Measurements from ENCODE around the gene TRAF3IP3.
"Not testable (repeated sequence)": the region's sequence is repeated elsewhere in the genome, so short reads cannot be mapped to it uniquely, and the experiment has no call there.

Gene TRAF3IP3

GRCh38 chr1:209790286-209791193, 34.7 kb downstream of the TRAF3IP3 start:
- peak overlapping the region; percentile 63 for H3K27ac ChIP-seq
- no peak for DNase-seq (ENCODE audit: low read depth, low spot score)

- DNase-seq (ENCODE audit: low read depth, low spot score) = no peak
Observed at GRCh38 chr1:209791920-209792319, 36.1 kb downstream of the TRAF3IP3 start.

GRCh38 chr1:209793711-209794110, 37.9 kb downstream of the TRAF3IP3 start:
- peak overlapping the region; percentile 63 for H3K27ac ChIP-seq
- DNase-seq (ENCODE audit: low read depth, low spot score) = not testable (repeated sequence)

More at GRCh38 chr1:209791920-209792319, 36.1 kb downstream of the TRAF3IP3 start:
- peak overlapping the region; percentile 63 for H3K27ac ChIP-seq

GRCh38 chr1:209797978-209798639, 42.3 kb downstream of the TRAF3IP3 start:
- DNase-seq (ENCODE audit: low read depth, low spot score) = no peak
- H3K27ac ChIP-seq = peak overlapping the region; percentile 95

GRCh38 chr1:209800984-209801834, 45.4 kb downstream of the TRAF3IP3 start:
- DNase-seq (ENCODE audit: low read depth, low spot score) = no peak
- peak overlapping the region; percentile 95 for H3K27ac ChIP-seq

- no peak for DNase-seq (ENCODE audit: low read depth, low spot score)
- peak overlapping the region; percentile 95 for H3K27ac ChIP-seq
Observed at GRCh38 chr1:209802117-209802779, 46.4 kb downstream of the TRAF3IP3 start.

- DNase-seq (ENCODE audit: low read depth, low spot score) = no peak
- H3K27ac ChIP-seq = peak overlapping the region; percentile 95
Observed at GRCh38 chr1:209802780-209803152, 46.9 kb downstream of the TRAF3IP3 start.

- H3K27ac ChIP-seq = peak overlapping the region; percentile 95
- DNase-seq (ENCODE audit: low read depth, low spot score) = no peak
Observed at GRCh38 chr1:209803568-209803967, 47.7 kb downstream of the TRAF3IP3 start.

- peak overlapping the region; percentile 95 for H3K27ac ChIP-seq
- no peak for DNase-seq (ENCODE audit: low read depth, low spot score)
Observed at GRCh38 chr1:209805341-209805781, 49.5 kb downstream of the TRAF3IP3 start.

- DNase-seq (ENCODE audit: low read depth, low spot score) = no peak
- H3K27ac ChIP-seq = peak within 1 kb of the TSS; percentile 95
Observed at GRCh38 chr1:209805875-209806760, 50.3 kb downstream of the TRAF3IP3 start, which contains the start of gene IRF6. Gene IRF6 (minus strand): TSS chr1:209806142. CDS start chr1:209801413, 4,729 bp downstream.

- peak overlapping the region; percentile 95 for H3K27ac ChIP-seq
- no peak for DNase-seq (ENCODE audit: low read depth, low spot score)
Observed at GRCh38 chr1:209807509-209807908, 51.7 kb downstream of the TRAF3IP3 start.

GRCh38 chr1:209808059-209808581, 52.3 kb downstream of the TRAF3IP3 start:
- H3K27ac ChIP-seq = peak overlapping the region; percentile 95
- DNase-seq (ENCODE audit: low read depth, low spot score) = peak; percentile 98

GRCh38 chr1:209809611-209810010, 53.8 kb downstream of the TRAF3IP3 start:
- peak overlapping the region; percentile 95 for H3K27ac ChIP-seq
- peak; percentile 96 for DNase-seq (ENCODE audit: low read depth, low spot score)

GRCh38 chr1:209810783-209811182, 54.9 kb downstream of the TRAF3IP3 start:
- peak overlapping the region; percentile 95 for H3K27ac ChIP-seq
- no peak for DNase-seq (ENCODE audit: low read depth, low spot score)

- peak overlapping the region; percentile 100 for H3K27ac ChIP-seq
- no peak for DNase-seq (ENCODE audit: low read depth, low spot score)
Observed at GRCh38 chr1:209813902-209814301, 58.0 kb downstream of the TRAF3IP3 start.

- DNase-seq (ENCODE audit: low read depth, low spot score) = no peak
- H3K27ac ChIP-seq = peak overlapping the region; percentile 100
Observed at GRCh38 chr1:209815490-209815889, 59.6 kb downstream of the TRAF3IP3 start.

GRCh38 chr1:209815931-209816341, 60.1 kb downstream of the TRAF3IP3 start:
- peak overlapping the region; percentile 100 for H3K27ac ChIP-seq
- peak; percentile 100 for DNase-seq (ENCODE audit: low read depth, low spot score)

GRCh38 chr1:209816923-209817322, 61.1 kb downstream of the TRAF3IP3 start:
- DNase-seq (ENCODE audit: low read depth, low spot score) = no peak
- H3K27ac ChIP-seq = peak overlapping the region; percentile 100
